ENCODE measurements around the gene DLG2. TPM values are rescaled to one million over a fixed set of nuclear protein-coding genes. Genes with fewer than 3 reads are reported as not detected.

The DLG2 gene
- total RNA-seq, 1 donor from 2014 or later, result 1.8 TPM

GRCh38 chr11:83427943-83428342 is 2199.2 kb downstream of the DLG2 start:
- Histone ChIP-seq H3K9me3 (ENCODE audit: insufficient read depth, low read depth, low read length) (no peaks in the 10 kb centered on the region), H4K20me1 (ENCODE audit: insufficient read depth, low read length) (no peaks in the 10 kb centered on the region), H3K4me3 (ENCODE audit: insufficient read depth, low read depth, low read length) (no peak overlapping the region), H3K27me3 (ENCODE audit: insufficient read depth, low read length) (no peaks in the 10 kb centered on the region), H3K79me2 (ENCODE audit: insufficient read depth, low read length) (no peaks in the 10 kb centered on the region), H3K36me3 (ENCODE audit: insufficient read depth, low read length) (no peaks in the 10 kb centered on the region), H2AFZ (ENCODE audit: low read depth, low read length) (no peak overlapping the region), H3K4me2 (ENCODE audit: low read length) (no peak overlapping the region), H3K9ac (ENCODE audit: low read length) (no peak overlapping the region), H3K27ac (ENCODE audit: low read depth, low read length) (no peak overlapping the region), H3K4me1 (ENCODE audit: insufficient read depth, low read length) (no peaks in the 10 kb centered on the region)
- Mint-ChIP-seq H3K27ac (ENCODE audit: unreplicated experiment) (no peak overlapping the region), H3K27me3 (ENCODE audit: low read depth, unreplicated experiment) (no peaks in the 10 kb centered on the region), H3K4me3 (ENCODE audit: unreplicated experiment) (no peak overlapping the region), H3K4me1 (ENCODE audit: low read depth, unreplicated experiment) (no peaks in the 10 kb centered on the region), H3K9me3 (ENCODE audit: unreplicated experiment) (no peaks in the 10 kb centered on the region), H3K36me3 (ENCODE audit: low read depth, unreplicated experiment) (no peaks in the 10 kb centered on the region)
- FAIRE-seq (no peak), DNase-seq (ENCODE audit: low read depth) (no peak)
- TF ChIP-seq EZH2 (IDR thresholded peaks at IDR 0.05; ENCODE audit: insufficient read depth, low read length), result no peak
- TF ChIP-seq CTCF (IDR thresholded peaks at IDR 0.05; ENCODE audit: insufficient read depth, low read depth, low read length), result no peak

GRCh38 chr11:83427501-83427900 is 2199.6 kb downstream of the DLG2 start:
- H3K27me3 ChIP-seq (ENCODE audit: insufficient read depth, low read length), result no peaks in the 10 kb centered on the region
- no peaks in the 10 kb centered on the region for H3K4me1 ChIP-seq (ENCODE audit: insufficient read depth, low read length)
- no peaks in the 10 kb centered on the region for H3K9me3 ChIP-seq (ENCODE audit: insufficient read depth, low read depth, low read length)
- no peaks in the 10 kb centered on the region for H4K20me1 ChIP-seq (ENCODE audit: insufficient read depth, low read length)
- no peak overlapping the region for H3K4me2 ChIP-seq (ENCODE audit: low read length)
- H3K36me3 Mint-ChIP-seq (ENCODE audit: low read depth, unreplicated experiment), result no peaks in the 10 kb centered on the region
- TF ChIP-seq EZH2 (IDR thresholded peaks at IDR 0.05; ENCODE audit: insufficient read depth, low read length), result no peak
- TF ChIP-seq CTCF (IDR thresholded peaks at IDR 0.05; ENCODE audit: insufficient read depth, low read depth, low read length), result no peak
- H3K9me3 Mint-ChIP-seq (ENCODE audit: unreplicated experiment), result no peaks in the 10 kb centered on the region
- FAIRE-seq (no peak), DNase-seq (ENCODE audit: low read depth) (no peak)
- no peak overlapping the region for H2AFZ ChIP-seq (ENCODE audit: low read depth, low read length)
- no peak overlapping the region for H3K27ac Mint-ChIP-seq (ENCODE audit: unreplicated experiment)
- no peaks in the 10 kb centered on the region for H3K36me3 ChIP-seq (ENCODE audit: insufficient read depth, low read length)
- H3K9ac ChIP-seq (ENCODE audit: low read length), result no peak overlapping the region
- no peaks in the 10 kb centered on the region for H3K27me3 Mint-ChIP-seq (ENCODE audit: low read depth, unreplicated experiment)
- no peak overlapping the region for H3K27ac ChIP-seq (ENCODE audit: low read depth, low read length)
- H3K4me3 Mint-ChIP-seq (ENCODE audit: unreplicated experiment), result no peak overlapping the region
- H3K79me2 ChIP-seq (ENCODE audit: insufficient read depth, low read length), result no peaks in the 10 kb centered on the region
- H3K4me1 Mint-ChIP-seq (ENCODE audit: low read depth, unreplicated experiment), result no peaks in the 10 kb centered on the region
- no peak overlapping the region for H3K4me3 ChIP-seq (ENCODE audit: insufficient read depth, low read depth, low read length)

DNA sequence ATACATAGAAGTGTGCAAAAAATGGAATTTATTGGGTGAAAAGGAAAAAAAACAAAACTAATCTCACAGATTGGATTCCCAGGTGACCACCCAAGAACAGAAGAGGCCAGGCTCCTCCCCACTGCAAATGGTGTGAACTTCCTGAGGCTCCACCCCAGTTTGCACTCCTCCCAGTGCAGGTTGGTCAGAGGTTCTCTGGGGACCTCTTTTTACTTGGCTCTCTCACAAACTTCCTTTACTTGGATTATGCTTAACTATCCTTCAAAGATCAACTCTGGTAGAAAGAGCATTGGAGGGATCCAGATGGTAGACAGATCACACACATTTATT is 2202.0 kb downstream of the DLG2 start:
- Histone ChIP-seq H3K27me3 (ENCODE audit: insufficient read depth, low read length) (no peaks in the 10 kb centered on the region), H3K9me3 (ENCODE audit: insufficient read depth, low read depth, low read length) (no peaks in the 10 kb centered on the region), H3K27ac (ENCODE audit: low read depth, low read length) (no peak overlapping the region), H3K4me3 (ENCODE audit: insufficient read depth, low read depth, low read length) (no peak overlapping the region), H3K79me2 (ENCODE audit: insufficient read depth, low read length) (no peaks in the 10 kb centered on the region), H3K4me1 (ENCODE audit: insufficient read depth, low read length) (no peaks in the 10 kb centered on the region), H3K9ac (ENCODE audit: low read length) (no peak overlapping the region), H4K20me1 (ENCODE audit: insufficient read depth, low read length) (no peaks in the 10 kb centered on the region), H2AFZ (ENCODE audit: low read depth, low read length) (no peak overlapping the region), H3K36me3 (ENCODE audit: insufficient read depth, low read length) (no peaks in the 10 kb centered on the region), H3K4me2 (ENCODE audit: low read length) (no peak overlapping the region)
- no peak for DNase-seq (ENCODE audit: low read depth)
- Mint-ChIP-seq H3K4me3 (ENCODE audit: unreplicated experiment) (no peak overlapping the region), H3K27me3 (ENCODE audit: low read depth, unreplicated experiment) (no peaks in the 10 kb centered on the region), H3K27ac (ENCODE audit: unreplicated experiment) (no peak overlapping the region), H3K36me3 (ENCODE audit: low read depth, unreplicated experiment) (no peaks in the 10 kb centered on the region), H3K4me1 (ENCODE audit: low read depth, unreplicated experiment) (no peaks in the 10 kb centered on the region), H3K9me3 (ENCODE audit: unreplicated experiment) (peaks cover 4% of the 10 kb centered on the region)
- no peak for FAIRE-seq
- TF ChIP-seq CTCF (IDR thresholded peaks at IDR 0.05; ENCODE audit: insufficient read depth, low read depth, low read length) (no peak), EZH2 (IDR thresholded peaks at IDR 0.05; ENCODE audit: insufficient read depth, low read length) (no peak)
